Cardiac muscle cell (in vitro differentiated cells and primary cell): ENCODE data around the gene NOL4L. TPM values are rescaled to one million over a fixed set of nuclear protein-coding genes. Genes with fewer than 3 reads are reported as not detected.

Experiments
- DNase-seq, 2 donors: peaks; one replicate each; pipeline versions ENCODE4 v3.0.0 to v3.0.0-alpha.2; 2010 to 2017; ENCODE audit warnings: low read depth in 1 of 2, low spot score in 1 of 2
- H3K27ac ChIP-seq: fragments of 200-600 bp; sonication (generic); 2 replicates; pipeline ENCODE4 v1.5.1; 2016
- H3K27me3 ChIP-seq: fragments of 200-600 bp; sonication (generic); 2 replicates; pipeline ENCODE4 v1.6.0; 2016; ENCODE audit warnings: control low read depth
- H3K36me3 ChIP-seq: fragments of 200-600 bp; sonication (generic); 2 replicates; pipeline ENCODE4 v1.5.1; 2016; ENCODE audit warnings: control low read depth
- H3K4me1 ChIP-seq: fragments of 200-600 bp; sonication (generic); 2 replicates; pipeline ENCODE4 v1.8.1; 2017; ENCODE audit warnings: low read depth, mild to moderate bottlenecking, mixed run types
- H3K4me3 ChIP-seq: fragments of 200-600 bp; sonication (generic); 2 replicates; pipeline ENCODE4 v1.5.1; 2016; ENCODE audit warnings: mild to moderate bottlenecking
- H3K9me3 ChIP-seq: fragments of 200-600 bp; sonication (generic); 2 replicates; pipeline ENCODE4 v1.5.1; 2017; ENCODE audit warnings: low read depth, mild to moderate bottlenecking, control low read depth
- polyA plus RNA-seq: library from polyadenylated mRNA; unstranded; fragments of >200 nt; fragmentation: Nextera tagmentation; extraction: Ambion mirVana; gene quantifications from 2 replicates; pipeline ENCODE4 v1.2.1, GENCODE V29; 2016
- total RNA-seq: library from RNA; depleted of rRNA; stranded (reverse); fragments of >200 nt; gene quantifications from 2 replicates; pipeline ENCODE4 v1.2.3, GENCODE V29; 2016
- TF ChIP-seq, protein P1 (sequence below): IDR thresholded peaks from 2 replicates; pipeline ENCODE4 v1.5.1; 2012; ENCODE audit warnings: low read depth, mild to moderate bottlenecking, low read length

The NOL4L gene
- total and polyA plus RNA-seq, 2 experiments from 2014 or later: 29.9 to 42.9 TPM

DNA sequence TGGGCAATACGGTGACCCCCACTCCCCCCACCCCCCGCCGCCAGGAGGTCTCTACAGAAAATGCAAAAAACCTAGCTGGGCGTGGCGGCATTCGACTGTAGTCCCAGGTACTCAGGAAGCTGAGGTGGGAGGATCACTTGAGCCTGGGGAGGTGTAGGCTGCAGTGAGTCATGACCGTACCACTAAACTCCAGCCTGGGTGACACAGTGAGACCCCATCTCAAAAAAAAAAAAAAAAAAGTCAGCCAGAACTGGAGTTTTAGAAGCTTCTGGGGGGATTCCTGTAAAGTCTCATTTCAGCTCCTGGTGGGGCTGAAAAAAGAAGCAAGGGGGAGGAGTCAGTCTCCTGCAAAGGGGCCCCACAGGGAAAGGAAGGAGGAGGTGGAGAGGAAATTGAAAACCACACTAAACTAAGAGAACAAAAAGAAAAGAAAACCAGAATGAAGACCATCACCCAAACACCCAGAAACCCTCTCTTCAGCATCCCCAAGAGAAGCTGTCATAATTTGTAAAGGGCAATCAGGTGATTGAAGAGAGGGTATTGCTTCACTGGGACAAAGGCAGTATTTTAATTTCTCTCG lies 50.4 kb downstream of the NOL4L start:
- H3K27ac ChIP-seq: no peak overlapping the region
- no peaks in the 10 kb centered on the region for H3K27me3 ChIP-seq
- no peaks in the 10 kb centered on the region for H3K36me3 ChIP-seq
- peaks cover 42% of the 10 kb centered on the region for H3K4me1 ChIP-seq
- DNase-seq: no peak
- TF ChIP-seq, protein P1, sequence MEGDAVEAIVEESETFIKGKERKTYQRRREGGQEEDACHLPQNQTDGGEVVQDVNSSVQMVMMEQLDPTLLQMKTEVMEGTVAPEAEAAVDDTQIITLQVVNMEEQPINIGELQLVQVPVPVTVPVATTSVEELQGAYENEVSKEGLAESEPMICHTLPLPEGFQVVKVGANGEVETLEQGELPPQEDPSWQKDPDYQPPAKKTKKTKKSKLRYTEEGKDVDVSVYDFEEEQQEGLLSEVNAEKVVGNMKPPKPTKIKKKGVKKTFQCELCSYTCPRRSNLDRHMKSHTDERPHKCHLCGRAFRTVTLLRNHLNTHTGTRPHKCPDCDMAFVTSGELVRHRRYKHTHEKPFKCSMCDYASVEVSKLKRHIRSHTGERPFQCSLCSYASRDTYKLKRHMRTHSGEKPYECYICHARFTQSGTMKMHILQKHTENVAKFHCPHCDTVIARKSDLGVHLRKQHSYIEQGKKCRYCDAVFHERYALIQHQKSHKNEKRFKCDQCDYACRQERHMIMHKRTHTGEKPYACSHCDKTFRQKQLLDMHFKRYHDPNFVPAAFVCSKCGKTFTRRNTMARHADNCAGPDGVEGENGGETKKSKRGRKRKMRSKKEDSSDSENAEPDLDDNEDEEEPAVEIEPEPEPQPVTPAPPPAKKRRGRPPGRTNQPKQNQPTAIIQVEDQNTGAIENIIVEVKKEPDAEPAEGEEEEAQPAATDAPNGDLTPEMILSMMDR: no peak
- no peaks in the 10 kb centered on the region for H3K9me3 ChIP-seq
- no peak overlapping the region for H3K4me3 ChIP-seq

DNA sequence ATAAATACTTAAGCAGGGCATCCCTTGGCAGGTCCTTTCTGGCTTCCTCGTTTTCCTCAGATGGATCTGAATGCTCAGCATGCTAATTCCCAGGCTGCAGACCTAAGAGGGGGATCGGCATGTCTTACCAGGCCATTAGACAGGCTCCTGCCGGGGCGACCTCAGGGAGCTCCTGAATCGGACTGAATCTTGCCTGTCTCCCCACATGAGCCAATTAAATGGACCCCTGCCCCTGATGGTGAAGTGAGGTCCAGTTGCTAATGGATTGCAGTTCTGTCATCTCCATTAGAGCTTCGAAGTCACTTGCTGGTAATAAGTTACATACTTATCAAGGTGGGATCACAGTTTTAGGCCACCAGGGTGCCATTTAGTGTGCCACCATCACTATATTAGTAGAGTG lies 51.4 kb downstream of the NOL4L start:
- DNase-seq: no peak
- TF ChIP-seq, protein P1: no peak
- no peaks in the 10 kb centered on the region for H3K36me3 ChIP-seq
- H3K4me1 ChIP-seq: peaks cover 42% of the 10 kb centered on the region
- no peak overlapping the region for H3K4me3 ChIP-seq
- H3K9me3 ChIP-seq: no peaks in the 10 kb centered on the region
- H3K27me3 ChIP-seq: no peaks in the 10 kb centered on the region
- no peak overlapping the region for H3K27ac ChIP-seq

DNA sequence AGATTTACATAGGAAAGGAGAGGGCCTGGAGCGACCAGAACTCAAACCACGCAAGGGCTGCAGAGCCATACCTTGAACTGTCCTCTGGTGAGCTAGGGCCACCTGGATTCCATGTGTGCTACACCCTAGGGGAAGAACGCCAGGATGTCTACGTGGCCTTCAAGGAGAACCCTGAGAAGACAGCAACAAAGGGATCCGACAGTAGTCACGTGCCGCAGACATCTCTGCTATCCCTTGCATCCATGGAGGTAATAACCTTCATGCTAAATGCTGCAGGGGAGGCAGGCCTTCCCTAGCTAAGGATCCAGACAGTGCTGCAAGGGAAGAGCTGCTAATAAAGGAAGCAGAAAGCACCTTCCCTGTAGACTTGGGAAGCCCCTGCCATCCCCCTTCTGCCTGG lies 52.9 kb downstream of the NOL4L start:
- no peaks in the 10 kb centered on the region for H3K36me3 ChIP-seq
- no peaks in the 10 kb centered on the region for H3K27me3 ChIP-seq
- H3K27ac ChIP-seq: no peak overlapping the region
- DNase-seq: no peak
- TF ChIP-seq, protein P1: no peak
- H3K4me3 ChIP-seq: no peak overlapping the region
- H3K9me3 ChIP-seq: no peaks in the 10 kb centered on the region
- H3K4me1 ChIP-seq: peaks cover 41% of the 10 kb centered on the region

DNA sequence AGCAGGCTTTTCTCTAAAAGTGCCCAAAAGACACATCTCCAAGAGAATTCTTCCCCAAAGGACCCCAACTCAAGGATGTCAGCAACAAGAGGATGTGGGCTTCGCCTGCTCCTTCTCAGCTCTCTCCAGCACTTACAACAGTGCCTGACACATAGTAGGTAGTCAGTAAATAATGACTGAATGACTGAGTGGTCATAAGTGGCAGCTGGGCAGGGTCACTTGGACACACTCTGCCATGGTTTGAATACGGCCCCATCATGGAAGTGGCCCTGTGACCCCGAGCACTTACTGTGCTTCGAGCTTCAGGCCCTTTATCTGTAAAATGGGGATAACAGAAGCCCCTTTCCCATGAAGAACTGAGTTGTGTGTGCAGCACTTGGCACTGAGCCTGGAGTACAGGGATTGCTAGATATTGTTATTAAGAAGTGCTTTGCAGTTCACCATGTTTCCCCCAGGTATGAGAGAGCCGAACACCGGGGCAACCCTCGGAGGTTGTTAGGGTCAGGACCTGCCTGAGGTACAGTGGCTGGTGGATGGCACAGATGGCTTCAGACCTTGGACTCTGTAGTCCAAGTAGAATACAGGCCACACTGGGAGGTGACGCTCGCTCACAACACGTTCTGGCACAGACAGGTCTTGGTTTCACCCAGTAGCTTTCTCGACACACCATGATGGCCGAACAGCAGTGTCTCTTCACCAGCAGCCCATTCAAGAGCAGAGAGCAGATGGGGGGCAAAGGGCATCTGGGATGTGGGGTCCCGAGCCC lies 56.0 kb downstream of the NOL4L start:
- Histone ChIP-seq H3K4me3 (no peak overlapping the region), H3K4me1 (peaks cover 20% of the 10 kb centered on the region), H3K27ac (peak overlapping the region; percentile 76), H3K36me3 (no peaks in the 10 kb centered on the region), H3K9me3 (no peaks in the 10 kb centered on the region), H3K27me3 (no peaks in the 10 kb centered on the region)
- DNase-seq: no peak
- TF ChIP-seq, protein P1: no peak

DNA sequence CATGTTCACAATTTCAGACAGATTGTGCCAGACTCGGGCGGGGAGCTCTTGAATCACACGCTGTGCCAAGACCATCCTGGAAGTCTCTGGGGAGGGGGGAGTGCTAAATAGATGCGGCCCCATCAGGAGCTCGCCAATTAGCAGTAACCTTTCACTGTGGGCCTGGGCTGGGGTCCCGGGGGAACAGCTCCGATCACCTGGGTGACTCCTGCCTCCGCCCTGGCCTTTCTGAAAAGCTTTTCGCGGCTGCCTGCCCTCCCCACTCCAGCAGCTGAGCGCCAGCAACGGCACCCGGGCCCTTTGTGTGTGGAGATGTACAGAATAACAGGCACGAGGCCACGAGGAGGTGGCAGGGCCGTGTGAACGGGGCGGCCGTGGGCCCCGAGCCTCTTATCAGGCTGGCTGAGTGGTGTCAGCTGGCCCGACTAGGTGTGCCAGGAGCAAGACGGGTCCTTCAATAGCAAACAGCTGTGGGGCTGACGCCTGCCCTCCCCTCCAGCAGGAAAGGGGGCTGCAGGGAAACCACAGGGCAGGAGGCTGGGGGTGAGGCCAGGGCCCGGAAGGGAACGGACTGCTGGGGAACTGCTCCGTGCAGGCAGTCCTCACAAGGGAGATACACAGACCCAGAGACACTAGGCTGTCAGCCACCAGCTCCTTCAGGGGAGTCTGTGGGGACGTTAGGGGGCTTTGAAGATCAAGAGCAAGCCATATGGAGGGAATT lies 56.8 kb downstream of the NOL4L start:
- H3K27ac ChIP-seq: peak overlapping the region; percentile 76
- no peak overlapping the region for H3K4me3 ChIP-seq
- TF ChIP-seq, protein P1: no peak
- no peaks in the 10 kb centered on the region for H3K36me3 ChIP-seq
- H3K27me3 ChIP-seq: no peaks in the 10 kb centered on the region
- H3K4me1 ChIP-seq: peaks cover 27% of the 10 kb centered on the region
- peak; percentile 44 to 78 for DNase-seq
- no peaks in the 10 kb centered on the region for H3K9me3 ChIP-seq
